Gastroesophageal sphincter (tissue), 4 donors: ENCODE measurements around the gene COL5A1. TPM values are rescaled to one million over a fixed set of nuclear protein-coding genes. Genes with fewer than 3 reads are reported as not detected.

Source experiments
- ATAC-seq: fragments of 150-250 bp; one replicate; pipeline ENCODE4 v1.9.1; 2016; ENCODE audit warnings: mild to moderate bottlenecking, moderate library complexity
- H3K27ac ChIP-seq, 4 donors: fragments of 200-600 bp; sonication (generic) in 3 of 4; 1 replicate in 3 of 4; 2 replicates in 1 of 4; pipeline ENCODE4 v1.5.1; 2016 to 2019
- H3K27me3 ChIP-seq: fragments of 200-600 bp; sonication (generic); one replicate; pipeline ENCODE4 v1.5.1; 2019
- H3K36me3 ChIP-seq, 2 donors: fragments of 200-600 bp; sonication (generic); one replicate each; pipeline ENCODE4 v1.5.1; 2019; ENCODE audit warnings: control low read depth in 1 of 2
- H3K4me1 ChIP-seq, 3 donors: fragments of 200-600 bp; sonication (generic); 1 replicate in 2 of 3; 2 replicates in 1 of 3; pipeline ENCODE4 v1.5.1; 2016 to 2019; ENCODE audit warnings: control low read depth in 2 of 3
- H3K4me3 ChIP-seq, 2 donors: fragments of 200-600 bp; sonication (generic); one replicate each; pipeline ENCODE4 v1.5.1; 2019; ENCODE audit warnings: mild to moderate bottlenecking in 1 of 2, moderate library complexity in 1 of 2
- H3K9me3 ChIP-seq, 3 donors: fragments of 200-600 bp; sonication (generic); one replicate each; pipeline ENCODE4 v1.5.1; 2017 to 2019; ENCODE audit warnings: control low read depth in 2 of 3
- CTCF ChIP-seq, 4 experiments: fragments of 200-600 bp in 2 of 4; fragments of 450-650 bp in 2 of 4; sonication (generic) in 1 of 4; IDR thresholded peaks; one replicate each; pipeline ENCODE4 v1.5.1; 2017 to 2019; ENCODE audit warnings: antibody characterized with exemption in 4 of 4, mild to moderate bottlenecking in 2 of 4, moderate library complexity in 2 of 4
- EP300 ChIP-seq: sonication (generic); formaldehyde crosslinking; IDR thresholded peaks from one replicate; pipeline ENCODE4 v1.6.1; 2017; ENCODE audit warnings: antibody characterized with exemption, mild to moderate bottlenecking
- POLR2A ChIP-seq, 2 donors: fragments of 450-650 bp; IDR thresholded peaks; one replicate each; pipeline ENCODE4 v1.6.1; 2017; ENCODE audit warnings: antibody characterized with exemption in 2 of 2, mild to moderate bottlenecking in 2 of 2, moderate library complexity in 1 of 2
- POLR2AphosphoS5 ChIP-seq: sonication (generic); formaldehyde crosslinking; IDR thresholded peaks from one replicate; pipeline ENCODE4 v1.6.1; 2017; ENCODE audit warnings: antibody characterized with exemption
- WGBS, 2 donors: methylation state at CpG; one replicate each; pipeline ENCODE4 v1.1.5; 2018; ENCODE audit warnings: low coverage in 1 of 2; 5-methylcytosine and 5-hydroxymethylcytosine counted together
- total RNA-seq, 4 donors: library from RNA; depleted of rRNA; stranded (reverse); fragments of >200 nt; gene quantifications; one replicate each; pipeline ENCODE4 v1.1.0, GENCODE V29; 2016

The COL5A1 gene
- total RNA-seq, 4 donors from 2014 or later, result 48.5 to 86.4 (median 74.9) TPM

GRCh38 chr9:134772331-134772730, 130.7 kb downstream of the COL5A1 start:
- H3K36me3 ChIP-seq, result peaks cover 0 to 80% of the 10 kb centered on the region in 2 donors
- WGBS, 2 donors, result 80% methylated on average over 1 of the region's 12 CpGs; no CpG with 5 or more reads in 1 of the 2 donors
- no peak overlapping the region for H3K27ac ChIP-seq
- TF ChIP-seq EP300 (no peak), CTCF (IDR thresholded peaks at IDR 0.05) (no peak), POLR2AphosphoS5 (no peak), POLR2A (IDR thresholded peaks at IDR 0.05) (no peak)
- no peaks in the 10 kb centered on the region for H3K9me3 ChIP-seq
- peaks cover 0 to 35% (median 10%) of the 10 kb centered on the region in 3 donors for H3K4me1 ChIP-seq
- H3K27me3 ChIP-seq, result no peaks in the 10 kb centered on the region
- ATAC-seq, result no peak
- no peak overlapping the region for H3K4me3 ChIP-seq

DNA sequence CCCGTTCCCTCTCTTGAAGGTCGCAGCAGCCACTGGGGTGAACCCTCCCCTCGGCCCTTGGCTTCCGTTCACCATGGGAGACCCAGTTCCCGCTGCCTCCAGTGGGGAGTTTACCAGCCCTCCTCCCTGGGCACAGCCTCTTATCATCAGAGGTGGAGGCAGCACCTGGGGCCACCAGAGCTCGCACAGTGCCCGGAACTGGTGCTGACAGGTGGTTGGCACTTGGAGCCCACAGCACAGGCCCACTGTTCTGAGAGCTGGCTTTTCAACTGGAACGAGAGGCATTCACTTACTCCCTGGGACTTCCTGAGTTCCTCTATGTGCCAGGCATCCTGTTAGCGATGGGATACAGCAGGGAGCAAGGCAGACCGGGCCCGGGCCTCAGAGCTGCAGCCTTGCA, 132.2 kb downstream of the COL5A1 start:
- no peak for ATAC-seq

GRCh38 chr9:134774410-134774809, 132.8 kb downstream of the COL5A1 start:
- no peak for TF ChIP-seq EP300
- no peak for TF ChIP-seq CTCF (IDR thresholded peaks at IDR 0.05)
- no peak for TF ChIP-seq POLR2AphosphoS5
- no peak for ATAC-seq
- no peaks in the 10 kb centered on the region for H3K27me3 ChIP-seq
- 67% methylated on average over 3 of the region's 10 CpGs; no CpG with 5 or more reads in 1 of the 2 donors for WGBS, 2 donors
- H3K27ac ChIP-seq, result peak overlapping the region in 2 of 4 donors; percentile 71 to 76
- no peak overlapping the region for H3K4me3 ChIP-seq
- H3K9me3 ChIP-seq, result no peaks in the 10 kb centered on the region
- H3K4me1 ChIP-seq, result peaks cover 0 to 52% (median 30%) of the 10 kb centered on the region in 3 donors
- peaks cover 0 to 59% of the 10 kb centered on the region in 2 donors for H3K36me3 ChIP-seq

More for the DNA sequence above, 132.2 kb downstream of the COL5A1 start:
- WGBS, 2 donors, result no CpG with 5 or more reads among the region's 11 CpGs
- H3K4me1 ChIP-seq, result peaks cover 0 to 46% (median 24%) of the 10 kb centered on the region in 3 donors
- TF ChIP-seq EP300 (no peak), POLR2AphosphoS5 (no peak), POLR2A (IDR thresholded peaks at IDR 0.05) (no peak), CTCF (IDR thresholded peaks at IDR 0.05) (no peak)
- no peak overlapping the region for H3K4me3 ChIP-seq
- no peaks in the 10 kb centered on the region for H3K9me3 ChIP-seq
- peaks cover 0 to 65% of the 10 kb centered on the region in 2 donors for H3K36me3 ChIP-seq
- H3K27me3 ChIP-seq, result no peaks in the 10 kb centered on the region
- H3K27ac ChIP-seq, result peak overlapping the region in 2 of 4 donors; percentile 13 to 76

GRCh38 chr9:134775081-134775951, 133.7 kb downstream of the COL5A1 start:
- no peak for ATAC-seq
- Histone ChIP-seq H3K4me1 (peaks cover 0 to 60% (median 33%) of the 10 kb centered on the region in 3 donors), H3K27ac (peak overlapping the region; percentile 29 to 76 (median 68))

More at GRCh38 chr9:134775081-134775951, 133.7 kb downstream of the COL5A1 start:
- Histone ChIP-seq H3K27me3 (no peaks in the 10 kb centered on the region), H3K9me3 (no peaks in the 10 kb centered on the region), H3K36me3 (peaks cover 0 to 62% of the 10 kb centered on the region in 2 donors), H3K4me3 (no peak overlapping the region)
- TF ChIP-seq POLR2AphosphoS5, result no peak
- no peak for TF ChIP-seq CTCF (IDR thresholded peaks at IDR 0.05)
- TF ChIP-seq POLR2A (IDR thresholded peaks at IDR 0.05), result no peak
- no peak for TF ChIP-seq EP300
- 40 to 43% methylated on average over 1 to 3 of the region's 30 CpGs for WGBS, 2 donors
